Measurements from ENCODE around the gene RNF225. TPM values are rescaled to one million over a fixed set of nuclear protein-coding genes. Genes with fewer than 3 reads are reported as not detected.

Gene RNF225
- total and polyA plus RNA-seq, 10 of the 15 experiments (the other 5 are each of a cell fraction or from before 2014, with no cell fraction given): 0.27 to 0.28 TPM; not detected in 8

DNA sequence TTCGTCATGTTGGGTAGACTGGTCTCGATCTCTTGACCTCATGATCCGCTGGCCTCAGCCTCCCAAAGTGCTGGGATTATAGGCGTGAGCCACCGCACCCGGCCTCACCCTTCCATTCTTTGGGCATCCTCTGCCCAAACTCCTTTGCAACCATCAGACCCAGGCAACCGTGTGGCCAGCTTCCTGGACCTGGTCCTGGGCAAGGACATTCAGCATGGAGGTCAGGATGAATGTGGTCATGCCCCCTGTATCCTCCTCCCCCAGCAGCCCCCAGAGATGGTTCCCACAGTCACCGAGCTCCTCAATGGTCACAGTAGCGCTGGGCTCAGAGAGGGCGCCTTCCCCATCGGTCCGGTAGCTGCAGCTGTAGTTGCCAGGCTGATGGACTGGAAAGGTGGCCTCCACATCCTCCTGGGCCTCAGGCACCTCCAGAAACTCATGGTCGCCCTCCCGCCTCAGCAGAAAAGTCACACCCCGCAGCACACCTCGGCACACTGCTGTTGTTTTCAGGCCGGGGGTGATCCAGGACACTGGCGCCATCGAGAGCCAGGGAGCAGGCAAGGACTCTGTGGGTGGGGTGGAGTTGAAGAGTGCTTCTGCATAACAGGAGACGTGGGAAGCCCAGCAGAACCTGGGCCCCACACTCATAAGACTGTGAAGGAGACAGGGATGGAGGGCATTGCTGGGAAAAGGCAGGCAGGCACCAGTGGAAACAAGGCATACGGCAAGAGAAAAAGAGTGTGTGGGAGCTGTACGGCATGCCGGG is 43.3 kb upstream of the RNF225 start:
- 73% methylated on average over 23 of the region's 23 CpGs for WGBS (ENCODE audit: insufficient coverage, insufficient replicate concordance, low lambda C conversion rate, missing lambda C conversion rate)
- H3K4me2 ChIP-seq (ENCODE audit: control insufficient read depth, insufficient read depth): no peak overlapping the region
- no peak overlapping the region for H3K4me3 ChIP-seq
- DNase-seq (ENCODE audit: low read depth, low spot score): no peak
- POLR2A ChIA-PET: no interaction called here
- H3K27ac ChIP-seq (ENCODE audit: control insufficient read depth, insufficient read depth): no peak overlapping the region
- intact Hi-C loops (cut with micrococcal nuclease; ENCODE audit: unreplicated experiment): no loop called here
- no TSS peak for BruUV-seq (replicated peaks)
- H3K27me3 ChIP-seq (replicated peaks in 1 of 2; ENCODE audit: control insufficient read depth in 2 of 2, insufficient read depth in 2 of 2, low read length in 1 of 2): no peaks in the 10 kb centered on the region
- no peak overlapping the region for H3K9ac ChIP-seq (ENCODE audit: control insufficient read depth, insufficient read depth, low read length)
- RAD21 ChIA-PET (ENCODE audit: unreplicated experiment): no interaction called here
- no peaks in the 10 kb centered on the region; the same call in 1 of the 2 replicates for H3K79me2 ChIP-seq (ENCODE audit: control insufficient read depth, insufficient read depth, low read length)
- no peak for ATAC-seq
- peaks cover 3% of the 10 kb centered on the region for H3K4me1 ChIP-seq (ENCODE audit: control insufficient read depth, insufficient read depth, low read length)
- H4K20me1 ChIP-seq (ENCODE audit: control insufficient read depth, insufficient read depth): no peaks in the 10 kb centered on the region
- no peak for FAIRE-seq
- H2AFZ ChIP-seq (ENCODE audit: control insufficient read depth, low read depth, low read length): no peak overlapping the region
- H3K9me3 ChIP-seq (replicated peaks; ENCODE audit: control insufficient read depth, insufficient read depth, low read length): peaks cover 2% of the 10 kb centered on the region; the same call in 1 of the 3 replicates
- CTCF ChIA-PET: no interaction called here
- no peak for TF ChIP-seq POLR2A (IDR thresholded peaks at IDR 0.05; ENCODE audit: low read depth, low read length)
- TF ChIP-seq MTA3 (IDR thresholded peaks at IDR 0.05; ENCODE audit: borderline replicate concordance, low read length): no peak
- no peak for TF ChIP-seq SIX5 (IDR thresholded peaks at IDR 0.05; ENCODE audit: low read depth, low read length, severe bottlenecking)
- no peak for TF ChIP-seq MEF2B (IDR thresholded peaks at IDR 0.05; ENCODE audit: partially characterized antibody, poor library complexity, severe bottlenecking)
- TF ChIP-seq NR2C1 (IDR thresholded peaks at IDR 0.05): no peak
- TF ChIP-seq NFYA (IDR thresholded peaks at IDR 0.05; ENCODE audit: borderline replicate concordance, low read depth, low read length): no peak
- TF ChIP-seq FOXK2 (IDR thresholded peaks at IDR 0.05): no peak
- no peak for TF ChIP-seq TARDBP (IDR thresholded peaks at IDR 0.05; ENCODE audit: borderline replicate concordance)
- SMC1A ChIA-PET (ENCODE audit: uncharacterized antibody, unreplicated experiment): interaction anchor here (0.5 kb wide), 1 partner anchor 70 kb away, joined by 3 read pairs; no protein-coding TSS in a partner anchor
- in situ Hi-C loops (cut with MboI): no loop called here
- H3K36me3 ChIP-seq (ENCODE audit: control insufficient read depth in 2 of 2, insufficient read depth in 2 of 2, low read length in 1 of 2): no peaks in the 10 kb centered on the region
